Mammary epithelial cell (primary cell): ENCODE results near the gene TRPM2.

Source experiments
- CTCF ChIP-seq, 2 donors: IDR thresholded peaks in 1 of 2; conservative IDR thresholded peaks in 1 of 2; 2 replicates each; pipeline ENCODE4 v1.5.1; 2011 to 2012; ENCODE audit warnings: inconsistent platforms in 2 of 2, low read length in 2 of 2, mild to moderate bottlenecking in 2 of 2, control low read depth in 1 of 2, low read depth in 1 of 2; ENCODE audit not compliant: insufficient read depth in 1 of 2; ENCODE audit errors: extremely low read depth in 1 of 2
- EZH2 ChIP-seq: IDR thresholded peaks from 2 replicates; pipeline ENCODE4 v1.6.1; 2012; ENCODE audit warnings: low read length, inconsistent platforms, borderline replicate concordance

DNA sequence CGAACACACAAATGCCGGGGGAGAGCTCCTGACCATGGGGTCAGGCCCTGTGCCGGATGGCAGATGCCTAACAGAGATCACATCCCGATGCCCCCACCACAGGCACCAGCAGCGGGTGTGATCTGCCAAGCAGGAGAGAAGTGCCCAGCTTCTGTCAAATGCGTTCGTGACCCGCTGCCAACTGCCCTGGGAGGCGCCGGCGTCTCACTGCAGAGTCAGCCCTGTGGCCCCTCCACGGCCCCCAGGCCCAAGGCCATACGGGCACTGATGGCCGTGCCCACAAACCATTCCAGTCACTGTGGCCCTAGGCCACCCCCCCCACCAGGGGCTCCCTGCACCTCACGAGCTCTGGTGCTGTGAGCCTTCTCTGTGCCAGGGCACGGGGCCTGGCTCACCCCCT is 22.2 kb upstream of the TRPM2 start:
- TF ChIP-seq CTCF (conservative IDR thresholded peaks at IDR 0.05 in 1 of 2, IDR thresholded peaks at IDR 0.05 in 1 of 2; ENCODE audit: extremely low read depth in 1 of 2, insufficient read depth in 1 of 2, low read depth in 1 of 2, low read length in 2 of 2) (no peak), EZH2 (no peak)
